ENCODE results near the gene ASPN.

Gene ASPN

DNA sequence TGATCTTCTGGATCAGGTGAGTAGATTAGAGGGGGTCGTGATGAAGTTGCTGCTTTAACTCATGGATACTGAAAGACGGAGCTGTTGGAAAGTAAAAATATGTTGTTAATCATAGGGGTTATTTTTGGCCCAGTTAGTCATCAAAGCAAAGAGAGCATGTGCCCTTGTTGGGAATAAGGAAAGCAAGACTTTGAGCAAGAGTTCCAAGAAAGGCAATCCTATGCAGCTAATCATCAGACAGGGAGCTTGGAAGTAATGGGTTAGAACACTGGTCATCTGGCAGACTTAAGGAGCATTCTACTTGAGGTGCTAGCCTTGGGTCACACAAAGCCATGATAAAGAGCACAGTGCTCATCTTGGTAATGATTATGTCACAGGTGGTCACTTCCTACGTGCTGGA lies 18.3 kb downstream of the ASPN start:
- DNase-seq (ENCODE audit: low read depth), result no peak
- TF ChIP-seq, protein P1, sequence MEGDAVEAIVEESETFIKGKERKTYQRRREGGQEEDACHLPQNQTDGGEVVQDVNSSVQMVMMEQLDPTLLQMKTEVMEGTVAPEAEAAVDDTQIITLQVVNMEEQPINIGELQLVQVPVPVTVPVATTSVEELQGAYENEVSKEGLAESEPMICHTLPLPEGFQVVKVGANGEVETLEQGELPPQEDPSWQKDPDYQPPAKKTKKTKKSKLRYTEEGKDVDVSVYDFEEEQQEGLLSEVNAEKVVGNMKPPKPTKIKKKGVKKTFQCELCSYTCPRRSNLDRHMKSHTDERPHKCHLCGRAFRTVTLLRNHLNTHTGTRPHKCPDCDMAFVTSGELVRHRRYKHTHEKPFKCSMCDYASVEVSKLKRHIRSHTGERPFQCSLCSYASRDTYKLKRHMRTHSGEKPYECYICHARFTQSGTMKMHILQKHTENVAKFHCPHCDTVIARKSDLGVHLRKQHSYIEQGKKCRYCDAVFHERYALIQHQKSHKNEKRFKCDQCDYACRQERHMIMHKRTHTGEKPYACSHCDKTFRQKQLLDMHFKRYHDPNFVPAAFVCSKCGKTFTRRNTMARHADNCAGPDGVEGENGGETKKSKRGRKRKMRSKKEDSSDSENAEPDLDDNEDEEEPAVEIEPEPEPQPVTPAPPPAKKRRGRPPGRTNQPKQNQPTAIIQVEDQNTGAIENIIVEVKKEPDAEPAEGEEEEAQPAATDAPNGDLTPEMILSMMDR (IDR thresholded peaks at IDR 0.05; ENCODE audit: insufficient read depth, low read depth, low read length, missing control alignments), result no peak
- no peak overlapping the region for H3K4me3 ChIP-seq (ENCODE audit: low read depth, low read length)

DNA sequence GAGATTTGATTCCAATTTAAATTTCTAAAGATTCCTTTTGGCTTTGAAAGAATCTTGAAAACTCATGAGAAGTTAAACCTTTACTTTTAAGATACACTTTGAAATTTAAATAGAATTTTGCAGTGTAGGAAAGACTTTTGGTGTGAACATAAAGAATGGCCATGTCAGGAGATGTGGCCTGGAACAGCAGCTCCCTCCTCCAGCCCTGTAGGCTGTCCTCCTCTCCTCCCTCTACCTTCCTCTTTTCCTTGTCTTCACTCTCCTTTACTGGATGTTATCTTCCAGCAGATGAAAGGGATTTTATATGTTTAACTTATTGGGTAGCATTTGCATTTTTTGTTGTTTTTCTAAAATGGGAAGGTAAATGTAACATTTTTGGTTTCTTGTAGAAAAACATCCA lies 18.9 kb downstream of the ASPN start:
- TF ChIP-seq, protein P1 (IDR thresholded peaks at IDR 0.05; ENCODE audit: insufficient read depth, low read depth, low read length, missing control alignments), result no peak
- no peak for DNase-seq (ENCODE audit: low read depth)
- H3K4me3 ChIP-seq (ENCODE audit: low read depth, low read length), result no peak overlapping the region

DNA sequence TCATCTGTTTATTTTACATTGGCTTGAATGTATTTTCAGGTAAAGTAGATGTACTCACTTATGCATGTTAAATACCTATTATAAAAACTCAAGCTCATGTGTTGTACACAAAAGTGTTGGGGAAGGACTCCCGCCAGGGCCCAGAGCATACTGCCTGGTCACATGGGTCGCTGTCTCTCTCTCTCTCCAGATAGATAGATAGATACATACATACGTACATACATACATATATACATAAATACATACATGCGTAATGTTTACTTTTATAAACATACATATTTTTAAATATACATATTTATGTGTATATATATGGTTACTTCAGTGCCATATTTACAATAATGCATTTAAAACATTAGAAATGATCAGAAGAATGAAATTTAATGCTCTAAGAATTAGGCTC lies 24.7 kb downstream of the ASPN start:
- TF ChIP-seq, protein P1 (IDR thresholded peaks at IDR 0.05; ENCODE audit: insufficient read depth, low read depth, low read length, missing control alignments), result no peak

DNA sequence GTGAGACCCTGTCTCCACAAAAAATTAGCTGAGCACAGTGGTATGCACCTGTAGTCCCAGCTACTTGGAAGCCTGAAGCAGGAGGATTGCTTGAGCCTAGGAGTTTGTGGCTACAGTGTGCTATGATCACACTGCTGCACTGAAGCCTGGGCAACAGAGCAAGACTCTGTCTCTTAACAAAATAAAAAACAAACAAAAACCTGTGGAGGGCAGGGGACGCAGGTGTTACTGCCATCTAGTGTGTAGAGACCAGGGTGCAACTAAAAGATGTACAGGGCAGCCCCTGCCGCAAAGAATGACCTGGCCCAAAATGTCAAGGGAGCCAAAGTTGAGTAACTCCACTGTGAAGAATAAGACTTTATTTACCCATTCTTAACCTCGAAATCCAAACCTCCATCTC lies 27.1 kb downstream of the ASPN start:
- DNase-seq (ENCODE audit: low read depth), result peak; percentile 23
- H3K4me3 ChIP-seq (ENCODE audit: low read depth, low read length), result no peak overlapping the region
- TF ChIP-seq, protein P1 (IDR thresholded peaks at IDR 0.05; ENCODE audit: insufficient read depth, low read depth, low read length, missing control alignments), result peak; percentile 26

More for the DNA sequence above, 24.7 kb downstream of the ASPN start:
- no peak for DNase-seq (ENCODE audit: low read depth)
- H3K4me3 ChIP-seq (ENCODE audit: low read depth, low read length), result no peak overlapping the region

DNA sequence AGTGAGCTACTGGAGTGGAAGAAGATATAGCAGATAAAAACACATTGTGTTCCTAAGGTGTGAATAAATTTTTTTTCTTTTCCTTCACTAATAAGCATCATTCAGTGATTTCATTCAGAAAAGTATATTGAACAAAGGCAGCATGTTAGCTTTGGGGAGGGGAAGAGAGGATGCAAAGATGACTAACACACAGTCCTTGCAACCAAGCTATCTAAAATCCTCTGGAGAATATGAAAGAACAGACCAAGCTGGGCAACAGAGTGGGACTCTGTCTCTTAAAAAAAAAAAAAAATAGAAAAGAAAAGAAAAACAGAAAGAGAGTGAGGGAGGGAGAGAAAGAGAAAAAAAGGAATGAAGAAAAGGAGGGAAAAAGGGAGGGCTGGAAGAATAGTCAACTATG lies 35.8 kb downstream of the ASPN start:
- TF ChIP-seq, protein P1 (IDR thresholded peaks at IDR 0.05; ENCODE audit: insufficient read depth, low read depth, low read length, missing control alignments), result no peak
- H3K4me3 ChIP-seq (ENCODE audit: low read depth, low read length), result no peak overlapping the region
- DNase-seq (ENCODE audit: low read depth), result no peak

DNA sequence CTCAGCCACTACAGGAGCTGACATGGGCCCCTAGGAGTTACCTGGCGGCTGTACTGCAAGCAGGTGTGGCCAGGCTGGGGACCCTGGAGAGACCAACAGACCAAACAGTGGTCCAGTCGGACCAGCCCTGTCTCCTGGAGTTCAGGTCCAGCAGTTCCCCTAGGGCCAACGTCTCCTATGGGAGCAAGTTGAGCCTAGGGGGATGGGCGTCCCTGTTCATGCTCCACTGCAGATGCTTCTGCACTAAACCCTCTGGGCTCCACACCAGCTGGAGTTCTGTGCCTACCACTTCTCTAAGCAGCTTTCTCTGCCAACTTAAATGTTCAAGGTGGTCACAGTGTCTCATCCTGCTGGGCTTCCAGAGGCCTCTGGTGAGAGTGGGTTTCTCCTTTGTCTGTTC lies 37.5 kb downstream of the ASPN start:
- TF ChIP-seq, protein P1 (IDR thresholded peaks at IDR 0.05; ENCODE audit: insufficient read depth, low read depth, low read length, missing control alignments), result no peak

DNA sequence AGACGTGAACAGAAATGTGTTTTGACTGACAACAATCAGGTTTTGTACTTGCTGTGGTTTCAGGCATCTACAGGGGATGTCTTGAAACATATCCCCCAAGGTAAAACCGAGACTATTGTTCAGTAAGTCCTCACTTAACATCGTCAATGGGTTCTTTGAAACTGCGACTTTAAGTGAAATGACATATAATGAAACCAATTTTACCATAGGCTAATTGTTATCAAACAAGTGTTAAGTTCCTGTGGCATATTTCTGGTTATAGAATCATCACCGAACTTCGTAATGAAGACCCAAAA lies 41.6 kb downstream of the ASPN start:
- peak; percentile 73 for DNase-seq (ENCODE audit: low read depth)
- TF ChIP-seq, protein P1 (IDR thresholded peaks at IDR 0.05; ENCODE audit: insufficient read depth, low read depth, low read length, missing control alignments), result no peak
- H3K4me3 ChIP-seq (ENCODE audit: low read depth, low read length), result no peak overlapping the region

More for the DNA sequence above, 37.5 kb downstream of the ASPN start:
- DNase-seq (ENCODE audit: low read depth), result no peak
- no peak overlapping the region for H3K4me3 ChIP-seq (ENCODE audit: low read depth, low read length)

Data from GM12865 (cell line).